ENCODE measurements around the gene KLHL29.

Gene KLHL29

GRCh38 chr2:23637011-23637778 is 252.2 kb downstream of the KLHL29 start:
- no peak for DNase-seq
- Mint-ChIP-seq H3K4me3 (no peak overlapping the region), H3K27me3 (no peaks in the 10 kb centered on the region), H3K4me1 (no peaks in the 10 kb centered on the region), H3K9me3 (peaks cover 0 to 2% of the 10 kb centered on the region in 2 donors), H3K36me3 (no peaks in the 10 kb centered on the region), H3K27ac (no peak overlapping the region)
- ATAC-seq (replicated peaks), result no peak

GRCh38 chr2:23639406-23639982 is 254.5 kb downstream of the KLHL29 start:
- H3K4me1 Mint-ChIP-seq, result no peaks in the 10 kb centered on the region
- no peaks in the 10 kb centered on the region for H3K27me3 Mint-ChIP-seq
- no peak overlapping the region for H3K27ac Mint-ChIP-seq
- no peak for DNase-seq
- H3K9me3 Mint-ChIP-seq, result peaks cover 5% of the 10 kb centered on the region in 2 donors
- no peak overlapping the region for H3K4me3 Mint-ChIP-seq
- ATAC-seq (replicated peaks), result no peak
- H3K36me3 Mint-ChIP-seq, result peaks cover 2 to 6% of the 10 kb centered on the region in 2 donors

- Mint-ChIP-seq H3K4me1 (no peaks in the 10 kb centered on the region), H3K36me3 (peaks cover 2 to 6% of the 10 kb centered on the region in 2 donors), H3K9me3 (peaks cover 5% of the 10 kb centered on the region in 2 donors), H3K27ac (no peak overlapping the region), H3K27me3 (no peaks in the 10 kb centered on the region), H3K4me3 (no peak overlapping the region)
- no peak for ATAC-seq (replicated peaks)
- DNase-seq, result no peak
Observed at GRCh38 chr2:23640711-23641110, 255.7 kb downstream of the KLHL29 start.

- DNase-seq, result no peak
- Mint-ChIP-seq H3K27me3 (no peaks in the 10 kb centered on the region), H3K36me3 (peaks cover 2 to 6% of the 10 kb centered on the region in 2 donors), H3K4me3 (no peak overlapping the region), H3K4me1 (no peaks in the 10 kb centered on the region), H3K27ac (no peak overlapping the region), H3K9me3 (peaks cover 5% of the 10 kb centered on the region in 2 donors)
- no peak for ATAC-seq (replicated peaks)
Observed at GRCh38 chr2:23642516-23642915, 257.5 kb downstream of the KLHL29 start.

DNA sequence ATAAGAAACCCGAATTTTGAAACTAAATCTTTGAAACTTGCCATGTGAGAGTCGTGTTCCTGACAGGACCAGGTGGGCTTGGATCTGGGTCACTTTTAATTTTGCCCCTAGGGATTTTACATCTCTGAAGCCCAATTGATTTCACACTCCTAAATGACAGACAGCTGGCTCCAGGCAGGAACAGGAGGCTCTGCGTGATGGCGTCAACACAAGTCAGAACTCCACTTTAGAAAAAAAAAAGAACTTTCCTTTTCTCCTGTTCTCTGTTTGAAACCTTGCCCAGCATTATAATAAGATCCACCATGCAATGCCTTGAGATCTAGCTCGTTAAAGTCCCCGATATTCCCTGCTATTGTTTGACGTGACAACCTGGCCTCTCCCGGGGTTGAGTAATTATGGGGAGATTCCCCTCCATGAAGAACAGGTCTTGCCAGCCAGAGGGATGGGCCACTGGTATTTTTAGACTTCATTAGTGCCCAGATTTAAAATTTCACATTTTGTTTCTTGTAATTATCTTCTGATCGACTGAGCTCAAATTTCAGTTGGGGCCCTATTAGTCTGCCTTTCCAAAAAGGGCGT is 260.3 kb downstream of the KLHL29 start:
- Mint-ChIP-seq H3K27me3 (peaks cover 0 to 6% of the 10 kb centered on the region in 2 donors), H3K4me1 (no peaks in the 10 kb centered on the region), H3K9me3 (peaks cover 3 to 5% of the 10 kb centered on the region in 2 donors), H3K4me3 (no peak overlapping the region), H3K36me3 (peaks cover 2 to 6% of the 10 kb centered on the region in 2 donors), H3K27ac (no peak overlapping the region)
- DNase-seq (no peak), ATAC-seq (replicated peaks) (no peak)

DNA sequence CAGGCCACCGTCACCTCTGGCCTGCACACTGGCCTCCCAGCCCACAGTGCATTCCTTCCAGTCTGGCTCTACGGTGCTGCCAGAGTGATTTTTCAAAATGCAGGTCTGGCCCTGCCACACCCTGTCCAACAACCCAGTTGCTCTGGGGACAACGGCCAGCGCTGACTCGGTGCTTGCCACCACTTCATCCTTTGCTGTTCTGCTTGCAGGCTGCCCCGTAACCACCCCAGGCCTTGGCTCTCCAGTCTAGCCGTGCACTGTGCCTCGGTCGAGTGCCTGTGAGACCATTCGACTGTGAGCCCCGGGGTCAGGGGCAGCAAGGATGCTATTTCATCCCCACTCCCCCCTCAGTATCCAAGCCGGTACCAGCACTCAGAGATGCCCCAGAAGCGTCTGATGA is 262.6 kb downstream of the KLHL29 start:
- ATAC-seq (replicated peaks) (no peak), DNase-seq (no peak)
- Mint-ChIP-seq H3K27me3 (peaks cover 0 to 6% of the 10 kb centered on the region in 2 donors), H3K27ac (no peak overlapping the region), H3K36me3 (peaks cover 2 to 6% of the 10 kb centered on the region in 2 donors), H3K4me1 (no peaks in the 10 kb centered on the region), H3K4me3 (no peak overlapping the region), H3K9me3 (peaks cover 3 to 5% of the 10 kb centered on the region in 2 donors)

- no peak for ATAC-seq (replicated peaks)
- no peak overlapping the region for H3K27ac Mint-ChIP-seq
- no peaks in the 10 kb centered on the region for H3K36me3 Mint-ChIP-seq
- peaks cover 4 to 6% of the 10 kb centered on the region in 2 donors for H3K27me3 Mint-ChIP-seq
- H3K9me3 Mint-ChIP-seq, result no peaks in the 10 kb centered on the region
- no peak overlapping the region for H3K4me3 Mint-ChIP-seq
- H3K4me1 Mint-ChIP-seq, result no peaks in the 10 kb centered on the region
- DNase-seq, result no peak
Observed at GRCh38 chr2:23649303-23649702, 264.3 kb downstream of the KLHL29 start.

- peaks cover 4 to 6% of the 10 kb centered on the region in 2 donors for H3K27me3 Mint-ChIP-seq
- no peak overlapping the region for H3K27ac Mint-ChIP-seq
- ATAC-seq (replicated peaks) (no peak), DNase-seq (no peak)
- H3K36me3 Mint-ChIP-seq, result no peaks in the 10 kb centered on the region
- H3K4me1 Mint-ChIP-seq, result no peaks in the 10 kb centered on the region
- H3K4me3 Mint-ChIP-seq, result no peak overlapping the region
- H3K9me3 Mint-ChIP-seq, result no peaks in the 10 kb centered on the region
Observed at GRCh38 chr2:23649819-23650218, 264.8 kb downstream of the KLHL29 start.

GRCh38 chr2:23651187-23652080 is 266.5 kb downstream of the KLHL29 start:
- H3K4me1 Mint-ChIP-seq, result no peaks in the 10 kb centered on the region
- peaks cover 5 to 8% of the 10 kb centered on the region in 2 donors for H3K27me3 Mint-ChIP-seq
- ATAC-seq (replicated peaks), result no peak
- H3K36me3 Mint-ChIP-seq, result no peaks in the 10 kb centered on the region
- H3K9me3 Mint-ChIP-seq, result no peaks in the 10 kb centered on the region
- H3K4me3 Mint-ChIP-seq, result no peak overlapping the region
- no peak overlapping the region for H3K27ac Mint-ChIP-seq
- no peak for DNase-seq

DNA sequence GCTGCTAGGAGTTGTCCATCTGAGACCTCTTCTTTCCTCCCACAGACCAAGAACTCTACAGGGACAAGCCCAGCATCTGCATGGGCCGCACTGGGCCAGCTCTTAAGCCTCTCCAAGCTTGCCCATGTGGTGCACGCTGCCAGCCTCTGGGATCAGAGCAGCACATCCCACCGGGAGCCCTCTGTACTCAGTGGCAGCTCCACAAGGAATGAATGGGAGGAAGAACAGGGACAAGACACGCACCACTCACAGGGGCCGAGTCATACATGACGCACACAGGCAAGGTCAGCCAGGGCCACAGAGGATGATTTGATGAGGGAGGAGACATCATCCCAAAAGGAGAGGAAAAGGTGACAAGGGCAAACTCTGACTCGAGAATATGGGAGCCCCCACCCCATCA is 268.3 kb downstream of the KLHL29 start:
- Mint-ChIP-seq H3K27me3 (peaks cover 10 to 13% of the 10 kb centered on the region in 2 donors), H3K36me3 (no peaks in the 10 kb centered on the region), H3K9me3 (no peaks in the 10 kb centered on the region), H3K4me1 (no peaks in the 10 kb centered on the region), H3K4me3 (no peak overlapping the region), H3K27ac (no peak overlapping the region)
- no peak for DNase-seq
- ATAC-seq (replicated peaks), result no peak

GRCh38 chr2:23654756-23655155 is 269.8 kb downstream of the KLHL29 start:
- no peak overlapping the region for H3K27ac Mint-ChIP-seq
- H3K4me1 Mint-ChIP-seq, result peaks cover 4 to 7% of the 10 kb centered on the region in 2 donors
- no peaks in the 10 kb centered on the region for H3K9me3 Mint-ChIP-seq
- DNase-seq (no peak), ATAC-seq (replicated peaks) (no peak)
- H3K27me3 Mint-ChIP-seq, result peaks cover 11 to 15% of the 10 kb centered on the region in 2 donors
- H3K36me3 Mint-ChIP-seq, result no peaks in the 10 kb centered on the region
- H3K4me3 Mint-ChIP-seq, result no peak overlapping the region

DNA sequence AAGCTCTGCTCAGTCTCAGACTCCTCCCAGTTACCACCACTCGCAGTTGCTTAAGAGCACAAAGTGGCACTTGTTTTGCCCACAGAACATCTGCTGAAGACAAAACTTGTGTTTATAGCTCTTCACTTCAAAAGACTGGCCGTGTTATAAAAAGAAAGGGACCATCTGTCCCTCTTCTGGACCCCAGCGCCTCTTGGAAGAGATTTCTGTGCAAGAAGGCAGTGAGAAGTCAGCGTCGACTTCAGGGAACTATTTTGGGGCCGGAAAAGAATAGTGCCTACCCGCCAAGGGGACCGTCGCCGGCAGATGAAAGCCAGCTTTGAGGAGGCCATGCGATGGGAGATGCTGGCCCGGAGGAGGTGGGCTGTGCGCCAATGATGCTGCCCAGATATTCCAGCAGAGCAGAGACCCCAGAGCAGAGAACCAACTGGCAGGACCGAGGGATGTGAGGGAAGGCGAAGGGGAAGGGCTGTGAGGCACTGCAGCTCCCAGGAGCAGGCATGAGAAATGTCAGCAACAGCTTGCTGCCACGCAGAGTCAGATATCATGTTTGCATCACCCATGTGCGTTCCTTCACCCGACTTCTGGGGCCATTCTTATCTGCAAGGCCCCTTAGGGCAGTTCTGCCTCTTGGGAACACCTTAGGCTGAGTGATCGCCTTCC is 271.1 kb downstream of the KLHL29 start:
- H3K36me3 Mint-ChIP-seq, result no peaks in the 10 kb centered on the region
- no peak for ATAC-seq (replicated peaks)
- H3K9me3 Mint-ChIP-seq, result no peaks in the 10 kb centered on the region
- H3K4me3 Mint-ChIP-seq, result no peak overlapping the region
- no peak overlapping the region for H3K27ac Mint-ChIP-seq
- DNase-seq, result no peak
- H3K27me3 Mint-ChIP-seq, result peaks cover 15 to 16% of the 10 kb centered on the region in 2 donors
- peaks cover 4 to 7% of the 10 kb centered on the region in 2 donors for H3K4me1 Mint-ChIP-seq

DNA sequence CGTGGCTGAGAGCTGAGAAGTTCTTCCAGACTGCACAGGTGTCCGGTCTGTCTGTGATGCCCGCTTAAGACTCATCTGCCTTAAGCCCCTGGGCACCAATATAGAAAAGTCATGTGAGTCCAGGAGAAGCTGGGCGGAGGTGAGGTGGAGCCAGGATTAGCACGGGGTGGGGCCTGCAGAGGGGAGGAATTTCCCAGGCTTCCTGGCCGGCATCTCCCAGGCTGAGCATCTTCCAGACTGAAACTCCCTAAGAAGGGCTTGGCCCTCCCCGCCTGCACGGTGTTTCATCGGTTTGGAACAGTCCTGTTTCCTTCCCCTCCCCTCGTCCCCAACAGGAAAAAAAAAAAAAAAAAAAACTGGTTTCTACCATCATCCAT is 271.6 kb downstream of the KLHL29 start:
- no peak overlapping the region for H3K27ac Mint-ChIP-seq
- H3K36me3 Mint-ChIP-seq, result no peaks in the 10 kb centered on the region
- H3K9me3 Mint-ChIP-seq, result no peaks in the 10 kb centered on the region
- no peak for ATAC-seq (replicated peaks)
- peaks cover 16 to 20% of the 10 kb centered on the region in 2 donors for H3K27me3 Mint-ChIP-seq
- peaks cover 4 to 7% of the 10 kb centered on the region in 2 donors for H3K4me1 Mint-ChIP-seq
- H3K4me3 Mint-ChIP-seq, result no peak overlapping the region
- DNase-seq, result no peak

DNA sequence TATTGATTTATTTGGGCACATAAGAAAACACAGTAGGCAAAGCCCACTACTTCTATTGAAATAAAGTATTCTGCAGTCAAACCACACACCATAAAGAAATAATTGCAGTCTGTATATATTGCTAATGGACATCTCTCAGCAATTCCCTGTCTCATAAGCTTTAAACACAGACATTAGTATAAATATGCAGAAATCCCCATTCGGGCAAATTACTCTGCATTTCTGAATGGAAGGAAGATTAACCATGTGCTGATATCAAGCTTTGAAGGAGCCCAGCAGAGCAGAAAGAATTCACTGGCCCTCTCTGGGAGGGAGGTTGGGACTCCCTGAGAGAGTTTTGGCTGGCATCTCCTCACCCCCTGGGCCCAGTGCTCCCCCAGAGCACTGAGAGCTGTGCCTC is 272.4 kb downstream of the KLHL29 start:
- H3K4me3 Mint-ChIP-seq, result no peak overlapping the region
- peaks cover 22 to 25% of the 10 kb centered on the region in 2 donors for H3K27me3 Mint-ChIP-seq
- no peak overlapping the region for H3K27ac Mint-ChIP-seq
- H3K9me3 Mint-ChIP-seq, result no peaks in the 10 kb centered on the region
- DNase-seq (no peak), ATAC-seq (replicated peaks) (no peak)
- H3K36me3 Mint-ChIP-seq, result no peaks in the 10 kb centered on the region
- peaks cover 4 to 7% of the 10 kb centered on the region in 2 donors for H3K4me1 Mint-ChIP-seq

Data from stimulated activated naive B cell treated with anti-CD40 and anti-IgM and Interleukin-4, amounts not matched to agents 10 μg/mL and 1 μg/mL and 100 μg/mL, for 72 hours (primary cell).